Left renal pelvis (tissue), 4 donors: ENCODE measurements around the gene ADCY9. TPM values are rescaled to one million over a fixed set of nuclear protein-coding genes. Genes with fewer than 3 reads are reported as not detected.

ENCODE experiments used
- DNase-seq, 4 donors: peaks; one replicate each; pipeline ENCODE4 v3.0.0-alpha.2; 2013; ENCODE audit warnings: low read depth in 4 of 4, low spot score in 3 of 4
- polyA plus RNA-seq, 4 donors: library from polyadenylated mRNA; unstranded; fragments of 120-200 nt; gene quantifications; one replicate each; pipeline ENCODE4 v1.2.1, GENCODE V29; 2013; ENCODE audit not compliant: insufficient read length in 4 of 4

ADCY9 gene
- polyA plus RNA-seq, 4 donors = 7.9 to 8.7 (median 8.0) TPM

DNA sequence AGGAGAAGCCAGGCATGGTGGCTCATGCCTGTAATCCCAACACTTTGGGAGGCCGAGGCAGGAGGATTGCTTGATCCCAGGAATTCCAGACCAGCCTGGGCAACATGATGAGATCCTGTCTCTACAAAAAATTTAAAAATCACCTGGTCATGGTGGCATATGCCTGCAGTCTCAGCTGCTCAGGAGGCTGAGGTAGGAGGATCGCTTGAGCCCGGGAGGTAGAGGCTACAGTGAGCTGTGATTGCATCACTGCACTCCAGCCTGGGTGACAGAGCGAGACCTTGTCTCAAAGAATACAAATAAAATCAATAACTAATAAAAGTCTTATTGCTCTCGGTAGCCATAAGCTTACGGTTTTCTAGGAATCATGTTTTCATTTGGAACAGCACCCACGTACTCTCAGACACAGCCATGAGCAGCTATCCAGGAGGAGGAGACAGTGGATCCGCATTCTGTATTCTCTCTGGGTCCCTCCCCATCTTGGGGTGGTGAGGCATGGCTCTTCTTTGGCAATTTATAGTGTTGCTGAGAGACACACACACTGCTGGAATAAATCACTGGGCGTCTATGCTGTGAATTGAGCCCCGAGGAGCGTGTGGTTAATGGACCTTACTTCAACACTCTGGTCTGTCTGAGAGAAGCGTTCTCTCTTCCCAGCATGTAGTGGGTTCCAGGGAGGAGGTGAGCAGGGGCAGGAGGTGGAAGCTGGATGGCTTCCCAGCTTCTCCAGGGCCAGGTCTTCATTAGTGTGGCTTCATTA is 8.5 kb upstream of the ADCY9 start:
- no peak for DNase-seq

DNA sequence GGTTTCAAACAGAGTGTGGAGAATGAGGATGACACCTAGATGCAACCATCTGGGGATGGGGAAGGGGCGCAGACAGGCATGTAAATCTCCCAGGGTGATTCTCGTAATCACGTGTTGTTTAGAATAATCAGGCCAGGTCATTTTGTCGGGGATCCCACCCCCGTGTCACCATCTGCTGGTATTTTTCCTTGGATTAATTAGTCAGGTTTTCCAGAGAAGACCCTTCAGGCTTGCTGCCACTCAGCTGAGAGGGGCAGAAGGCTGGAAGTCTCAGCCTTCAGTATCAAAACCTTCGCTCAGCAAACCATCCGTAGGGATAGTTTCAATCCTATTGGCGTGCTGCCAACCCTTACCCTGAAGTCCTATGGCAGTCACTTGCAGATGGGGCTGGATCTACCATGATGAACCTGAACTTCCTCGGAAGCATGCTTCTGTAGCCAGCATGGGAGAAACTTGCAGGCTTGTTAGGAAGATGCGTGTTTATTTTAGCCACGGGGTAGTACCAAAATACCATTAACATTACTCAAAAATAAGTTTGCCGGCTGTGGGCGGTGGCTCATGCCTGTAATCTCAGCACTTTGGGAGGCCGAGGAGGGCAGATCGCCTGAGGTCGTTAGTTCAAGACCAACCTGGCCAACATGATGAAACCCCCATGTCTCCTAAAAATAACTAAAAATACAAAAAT is 7.5 kb upstream of the ADCY9 start:
- DNase-seq = no peak

DNA sequence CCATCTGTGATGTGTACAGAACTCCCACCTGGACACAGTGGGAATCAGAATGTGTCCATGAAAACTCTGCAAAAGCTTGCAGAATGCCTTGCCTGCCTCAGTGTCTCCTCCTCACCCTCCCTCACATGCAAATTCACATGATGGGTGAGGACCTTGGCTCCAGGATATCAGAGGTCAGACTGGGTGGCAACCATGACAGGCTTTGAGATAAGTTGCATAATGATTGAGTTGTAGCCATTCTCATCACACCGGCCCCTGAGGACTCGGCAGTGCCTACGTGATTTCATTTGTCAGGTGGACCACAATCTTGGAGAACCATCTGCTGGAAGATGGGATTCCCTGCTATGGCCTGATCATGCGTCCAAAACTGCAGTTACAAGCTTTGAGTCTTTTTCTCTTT is 3.9 kb upstream of the ADCY9 start:
- DNase-seq = no peak

- no peak for DNase-seq
Observed at GRCh38 chr16:4117250-4117578, 972 bp upstream of the ADCY9 start.

- no peak for DNase-seq
Observed at GRCh38 chr16:4115949-4116318, 308 bp downstream of the ADCY9 start.

GRCh38 chr16:4115209-4115948 is 863 bp downstream of the ADCY9 start:
- no peak for DNase-seq

GRCh38 chr16:4114257-4115208 is 1.7 kb downstream of the ADCY9 start:
- no peak for DNase-seq

DNA sequence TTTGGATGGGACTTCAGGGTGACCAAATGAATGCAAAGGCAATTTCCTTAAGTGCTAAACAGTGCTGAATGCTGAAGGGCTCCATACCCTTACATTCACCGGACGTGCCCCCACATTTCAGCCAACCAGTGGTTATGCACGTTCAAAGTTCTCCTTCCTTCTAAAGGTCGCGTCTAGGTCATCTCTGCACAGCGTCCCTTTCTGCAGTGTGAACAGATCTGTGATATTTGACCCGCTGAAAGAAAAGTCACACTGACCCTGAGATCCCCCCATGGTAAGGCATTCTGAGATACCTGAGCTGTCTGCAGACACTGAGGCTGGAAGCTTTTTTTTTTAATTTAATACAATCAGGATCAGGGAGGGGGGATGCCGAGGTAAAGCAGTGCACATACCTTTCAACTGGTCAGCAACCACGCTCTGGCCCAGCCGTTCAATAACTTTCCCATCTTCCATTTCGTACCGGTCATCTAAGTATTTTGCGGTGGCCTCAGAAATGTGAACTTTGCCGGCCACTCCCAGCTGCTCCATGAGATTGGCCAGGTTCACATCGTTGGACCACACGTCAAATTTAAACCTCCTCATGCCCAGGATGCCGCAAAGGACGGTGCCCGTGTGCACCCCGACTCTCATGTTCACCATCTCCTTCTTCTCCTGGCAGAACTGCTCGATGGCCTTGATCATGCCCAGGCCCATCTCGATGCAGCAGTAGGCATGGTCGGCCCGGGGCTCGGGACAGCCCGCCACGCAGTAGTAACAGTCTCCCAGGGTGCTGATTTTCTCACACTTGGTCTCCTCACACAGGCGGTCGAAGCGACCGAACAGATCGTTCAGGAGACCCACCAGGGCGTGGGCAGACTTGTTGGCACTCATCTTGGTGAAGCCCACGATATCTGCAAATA is 2.6 kb downstream of the ADCY9 start:
- no peak for DNase-seq

DNA sequence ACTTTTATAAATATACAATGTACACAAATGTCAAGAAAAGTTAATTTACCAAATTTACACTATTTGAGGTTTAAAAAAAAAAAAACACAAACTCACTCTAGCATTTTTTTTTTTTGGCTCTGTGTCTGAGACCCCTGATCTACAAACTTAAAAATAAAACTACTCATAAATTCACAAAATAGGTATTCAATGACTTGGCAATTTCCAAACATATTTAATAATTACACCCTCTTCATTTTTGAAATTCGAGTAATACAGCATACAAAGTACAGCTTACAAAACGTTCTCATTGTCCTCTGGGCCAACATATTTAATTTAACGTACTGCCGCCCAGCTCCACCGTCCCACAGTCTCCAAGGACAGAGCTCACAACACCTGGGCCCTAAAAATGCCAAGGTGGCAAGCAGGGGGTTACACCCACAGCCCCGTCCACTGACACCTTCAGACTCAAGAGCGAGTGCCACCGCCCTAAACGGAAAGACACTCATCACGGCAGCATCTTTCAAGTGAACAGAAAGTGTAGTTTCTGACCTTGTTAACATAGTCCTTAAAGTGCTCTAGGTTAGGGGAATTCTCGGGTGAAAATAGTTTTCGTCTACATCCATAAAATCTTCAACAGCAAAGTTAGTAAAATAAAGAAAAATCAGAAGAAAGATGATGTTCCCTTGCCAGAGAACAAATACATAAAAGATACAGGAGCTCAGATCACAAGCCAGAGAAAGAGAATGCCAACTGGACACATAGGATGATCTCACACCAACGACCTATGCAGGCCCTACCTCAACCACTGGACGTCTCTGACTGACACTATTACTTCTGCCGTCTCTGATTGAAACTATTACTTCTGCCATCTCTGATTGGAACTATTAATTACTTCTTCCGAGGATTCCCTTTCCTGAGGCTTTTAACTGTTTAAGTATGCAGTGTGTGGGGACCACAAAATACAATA is 4.2 kb downstream of the ADCY9 start:
- no peak for DNase-seq

GRCh38 chr16:4110680-4111079 is 5.6 kb downstream of the ADCY9 start:
- DNase-seq = no peak

DNA sequence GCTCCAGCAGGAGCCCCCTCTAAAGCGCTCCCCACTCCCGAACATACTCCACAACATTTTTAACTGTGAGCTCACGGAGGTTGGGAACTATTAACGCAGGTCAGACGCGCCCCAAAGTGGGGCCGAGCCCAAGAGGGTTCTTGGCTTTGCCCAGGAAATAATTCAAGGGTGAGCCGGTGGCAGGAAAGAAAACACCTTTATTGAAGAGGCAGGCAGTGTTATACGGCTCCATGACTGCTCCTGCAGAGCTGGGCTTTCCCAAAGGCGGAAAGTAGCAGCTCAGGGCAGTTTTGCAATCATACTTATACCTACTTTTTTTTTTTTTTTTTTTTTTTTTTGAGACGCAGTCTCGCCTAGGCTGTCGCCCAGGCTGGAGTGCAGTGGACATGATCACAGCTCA is 6.2 kb downstream of the ADCY9 start:
- DNase-seq = no peak

- DNase-seq = no peak
Observed at GRCh38 chr16:4109250-4109736, 6.9 kb downstream of the ADCY9 start.

DNA sequence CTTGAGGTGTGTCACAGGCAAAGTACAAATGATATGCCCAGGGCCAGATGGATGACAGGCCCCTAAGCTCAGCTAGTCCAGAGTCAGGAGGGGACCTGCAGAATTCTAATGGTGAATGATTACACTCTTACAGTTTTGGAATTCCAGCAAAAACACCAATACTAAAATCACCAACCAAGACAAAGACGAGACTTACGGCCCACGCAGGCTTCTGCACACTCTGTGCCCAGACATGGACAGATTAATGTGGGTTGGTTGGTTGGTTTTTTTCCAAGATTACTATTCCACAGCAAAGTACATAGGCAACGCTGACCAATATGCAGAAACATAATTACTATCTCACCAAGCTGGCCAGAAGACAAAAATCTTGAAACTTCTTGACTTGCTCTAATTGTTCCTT is 9.7 kb downstream of the ADCY9 start:
- DNase-seq = no peak

GRCh38 chr16:4105848-4106247 is 10.4 kb downstream of the ADCY9 start:
- DNase-seq = no peak

- no peak for DNase-seq
Observed at GRCh38 chr16:4103745-4104144, 12.5 kb downstream of the ADCY9 start.

DNA sequence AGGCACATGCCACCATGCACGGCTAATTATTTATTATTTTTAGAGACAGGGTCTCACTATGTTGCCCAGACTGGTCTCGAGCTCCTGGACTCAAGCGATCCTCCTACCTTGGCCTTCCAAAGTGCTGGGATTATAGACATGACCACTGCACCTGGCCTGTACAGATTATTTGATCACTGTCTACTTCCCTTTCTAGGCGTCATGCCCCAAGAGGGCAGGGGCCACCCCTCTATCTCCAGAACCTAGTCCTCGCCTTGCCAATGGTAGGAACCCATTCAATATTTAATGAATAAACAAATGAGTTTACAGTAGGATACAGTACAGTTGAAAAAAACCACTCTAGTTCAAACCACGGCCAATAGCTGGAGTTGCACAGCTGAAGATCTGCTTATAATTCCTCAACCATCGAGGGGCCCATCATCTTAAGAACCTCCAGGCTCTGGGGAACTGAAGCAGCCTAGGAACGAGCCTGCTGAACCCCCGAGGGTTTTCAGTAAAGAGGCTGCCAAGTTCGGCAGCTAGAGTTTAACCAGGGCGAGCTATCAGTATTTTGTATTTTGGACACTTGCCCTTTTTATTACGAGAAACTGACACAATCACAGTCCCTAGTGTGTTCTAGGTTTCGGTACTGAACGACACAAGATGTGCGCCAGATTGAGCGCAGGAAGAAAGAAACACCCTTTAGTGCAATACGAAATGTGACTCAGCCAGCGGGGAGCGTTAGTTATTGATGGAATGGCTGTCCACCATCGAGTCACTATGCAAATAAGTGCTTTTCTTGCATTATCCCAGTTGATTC is 14.6 kb downstream of the ADCY9 start:
- DNase-seq = no peak

DNA sequence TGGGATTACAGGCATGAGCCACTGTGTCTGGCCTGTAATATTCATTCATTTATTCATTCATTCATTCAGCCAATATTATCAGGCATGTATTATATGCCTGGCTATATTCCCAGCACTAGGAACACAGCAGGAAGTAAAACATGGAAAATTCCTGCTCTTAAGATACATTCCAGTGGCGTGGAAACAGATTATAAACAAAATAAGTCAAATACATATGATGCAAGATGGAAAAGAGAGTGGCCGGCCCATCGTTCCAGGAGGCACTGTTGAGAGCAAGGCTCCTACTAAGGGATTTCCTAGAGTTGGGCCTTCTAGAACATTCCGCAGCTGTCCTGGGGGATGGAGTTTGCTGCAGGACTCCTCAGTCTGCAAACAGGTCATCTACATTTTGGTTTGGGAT is 17.7 kb downstream of the ADCY9 start:
- no peak for DNase-seq

DNA sequence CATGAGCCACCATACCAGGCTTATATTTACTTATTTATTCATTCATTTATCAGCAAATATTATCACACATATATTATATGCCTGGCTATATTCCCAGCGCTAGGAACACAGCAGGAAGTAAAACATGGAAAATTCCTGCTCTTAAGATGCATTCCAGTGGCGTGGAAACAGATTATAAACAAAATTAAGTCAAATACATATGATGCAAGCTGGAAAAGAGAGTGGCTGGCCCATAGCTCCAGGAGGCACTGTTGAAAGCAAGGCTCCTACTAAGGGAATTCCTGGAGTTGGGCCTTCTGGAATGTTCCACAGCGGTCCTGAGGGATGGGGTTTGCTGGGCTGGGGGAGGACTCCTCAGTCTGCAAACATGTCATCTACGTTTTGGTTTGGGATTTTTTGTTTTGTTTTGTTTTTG is 18.4 kb downstream of the ADCY9 start:
- DNase-seq = no peak
